Natural killer cell (primary cell): ENCODE results near the gene PDE11A. TPM values are rescaled to one million over a fixed set of nuclear protein-coding genes. Genes with fewer than 3 reads are reported as not detected.

Source experiments
- ATAC-seq, 3 donors: fragments of 150-1000 bp in 2 of 3; fragments of 200-7000 bp in 1 of 3; cut with Tn5 transposase; 1 replicate in 1 of 3; 2 replicates in 2 of 3; pipeline ENCODE4 v1.10.0; 2021; ENCODE audit warnings: mild to moderate bottlenecking in 2 of 3, moderate library complexity in 2 of 3
- DNase-seq, 2 donors: peaks; one replicate each; pipeline versions ENCODE4 v3.0.0 to v3.0.0-alpha.2; 2013 to 2021; ENCODE audit warnings: mixed read lengths in 1 of 2
- H3K27ac ChIP-seq: one replicate; pipeline ENCODE4 v1.5.1; 2013; ENCODE audit warnings: mild to moderate bottlenecking, low read length
- H3K27me3 ChIP-seq: one replicate; pipeline ENCODE4 v1.6.1; 2013; ENCODE audit warnings: low read length; ENCODE audit not compliant: control insufficient read depth, insufficient read depth
- H3K36me3 ChIP-seq: one replicate; pipeline ENCODE4 v1.6.1; 2013; ENCODE audit warnings: low read length; ENCODE audit not compliant: control insufficient read depth, insufficient read depth
- H3K4me1 ChIP-seq: one replicate; pipeline ENCODE4 v1.6.1; 2013; ENCODE audit warnings: low read length; ENCODE audit not compliant: control insufficient read depth, insufficient read depth
- H3K4me3 ChIP-seq: one replicate; pipeline ENCODE4 v1.5.1; 2013; ENCODE audit warnings: low read length
- H3K9me3 ChIP-seq: one replicate; pipeline ENCODE4 v1.6.1; 2013; ENCODE audit warnings: low read length; ENCODE audit not compliant: control insufficient read depth, insufficient read depth
- H3K27ac Mint-ChIP-seq, 2 donors: one replicate each; pipeline ENCODE4 v1.8.0; 2022; ENCODE audit warnings: mild to moderate bottlenecking in 2 of 2, mixed read lengths in 2 of 2, moderate library complexity in 1 of 2
- H3K27me3 Mint-ChIP-seq, 2 donors: one replicate each; pipeline ENCODE4 v1.8.0; 2022; ENCODE audit warnings: low read depth in 2 of 2, mixed read lengths in 2 of 2
- H3K36me3 Mint-ChIP-seq: one replicate; pipeline ENCODE4 v1.8.0; 2022; ENCODE audit warnings: mixed read lengths
- H3K4me1 Mint-ChIP-seq, 2 donors: one replicate each; pipeline ENCODE4 v1.8.0; 2022; ENCODE audit warnings: mixed read lengths in 2 of 2
- H3K4me3 Mint-ChIP-seq: one replicate; pipeline ENCODE4 v1.8.0; 2022; ENCODE audit warnings: mild to moderate bottlenecking, moderate library complexity, mixed read lengths
- H3K9me3 Mint-ChIP-seq, 2 donors: one replicate each; pipeline ENCODE4 v1.8.0; 2022; ENCODE audit warnings: mixed read lengths in 2 of 2
- WGBS: methylation state at CpG from one replicate; pipeline ENCODE4 v1.1.7; 2013; ENCODE audit warnings: missing lambda C conversion rate; ENCODE audit not compliant: insufficient coverage; 5-methylcytosine and 5-hydroxymethylcytosine counted together
- intact Hi-C: fragments of 100-400 bp; cut with micrococcal nuclease; formaldehyde crosslinking; loops from one replicate; pipeline ENCODE4 v1.14.2; 2022
- total RNA-seq, 4 donors: library from RNA; stranded (reverse); fragments of 120-200 nt in 1 of 4; gene quantifications; one replicate each; pipeline versions ENCODE4 v1.2.3 to v1.2.4, GENCODE V29; 2013 to 2022
- TF ChIP-seq, protein P1 (sequence below): fragments of 200-600 bp; IDR thresholded peaks from one replicate; pipeline ENCODE4 v1.8.0; 2022; ENCODE audit warnings: antibody characterized with exemption

The PDE11A gene
- not detected for total RNA-seq
- not detected for total RNA-seq (2013)

DNA sequence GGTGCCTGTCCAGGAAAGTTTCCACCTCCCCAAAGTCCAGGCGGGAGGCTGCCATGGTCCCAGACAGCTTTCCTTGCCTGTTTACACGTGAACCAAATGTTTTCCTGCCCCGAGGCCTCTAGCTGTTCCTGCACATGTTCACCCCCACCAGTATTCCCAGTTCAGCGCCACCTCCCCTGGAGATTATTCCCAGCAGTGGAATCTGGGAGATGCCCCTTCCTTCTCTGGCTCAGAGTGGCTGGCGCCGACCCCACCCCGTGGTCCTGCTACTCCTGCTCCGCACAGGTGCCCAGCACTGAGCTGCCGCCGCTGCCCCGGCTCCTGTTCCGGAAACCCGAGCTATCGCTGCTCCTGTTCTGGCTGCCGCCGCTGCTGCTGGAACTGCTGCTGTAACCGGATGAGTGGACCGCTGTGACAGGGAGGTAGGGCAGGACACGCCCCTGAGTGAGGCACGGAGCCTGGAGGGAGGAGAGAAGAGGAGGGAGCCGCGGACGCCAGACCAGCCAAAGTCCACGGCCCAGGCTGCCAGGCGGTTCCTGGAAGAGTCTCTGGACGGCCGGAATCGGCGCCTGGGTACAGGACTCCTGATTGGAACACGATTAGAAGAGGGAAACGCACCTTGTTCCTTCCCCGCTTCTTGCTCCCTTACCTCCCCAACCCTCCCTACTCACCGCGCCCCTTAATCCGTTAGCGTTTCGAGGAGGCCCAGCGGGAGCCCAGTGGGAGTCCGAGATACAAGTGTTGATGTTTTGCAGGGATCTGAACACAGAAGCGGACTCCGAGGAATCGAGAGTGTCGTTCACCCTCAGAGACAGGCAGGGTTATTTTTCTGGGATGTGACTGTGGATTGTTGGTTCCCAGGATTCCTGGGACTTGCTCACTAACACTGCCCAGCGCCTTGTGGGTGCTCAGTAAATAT is at the start of gene PDE11A:
Gene PDE11A, minus strand, starts transcription at position 395 of the 919 bp plus-strand sequence. Its CDS starts 340 bp downstream, at position 55.
- no peaks in the 10 kb centered on the region for H3K36me3 ChIP-seq
- H3K4me3 ChIP-seq: no peak within 1 kb of the TSS
- Mint-ChIP-seq H3K9me3 (no peaks in the 10 kb centered on the region), H3K4me3 (no peak within 1 kb of the TSS), H3K27me3 (peaks cover 35 to 48% of the 10 kb centered on the region in 2 donors), H3K4me1 (peaks cover 5 to 6% of the 10 kb centered on the region in 2 donors), H3K27ac (no peak within 1 kb of the TSS), H3K36me3 (no peaks in the 10 kb centered on the region)
- peaks cover 9% of the 10 kb centered on the region for H3K4me1 ChIP-seq
- no peaks in the 10 kb centered on the region for H3K9me3 ChIP-seq
- TF ChIP-seq, protein P1, sequence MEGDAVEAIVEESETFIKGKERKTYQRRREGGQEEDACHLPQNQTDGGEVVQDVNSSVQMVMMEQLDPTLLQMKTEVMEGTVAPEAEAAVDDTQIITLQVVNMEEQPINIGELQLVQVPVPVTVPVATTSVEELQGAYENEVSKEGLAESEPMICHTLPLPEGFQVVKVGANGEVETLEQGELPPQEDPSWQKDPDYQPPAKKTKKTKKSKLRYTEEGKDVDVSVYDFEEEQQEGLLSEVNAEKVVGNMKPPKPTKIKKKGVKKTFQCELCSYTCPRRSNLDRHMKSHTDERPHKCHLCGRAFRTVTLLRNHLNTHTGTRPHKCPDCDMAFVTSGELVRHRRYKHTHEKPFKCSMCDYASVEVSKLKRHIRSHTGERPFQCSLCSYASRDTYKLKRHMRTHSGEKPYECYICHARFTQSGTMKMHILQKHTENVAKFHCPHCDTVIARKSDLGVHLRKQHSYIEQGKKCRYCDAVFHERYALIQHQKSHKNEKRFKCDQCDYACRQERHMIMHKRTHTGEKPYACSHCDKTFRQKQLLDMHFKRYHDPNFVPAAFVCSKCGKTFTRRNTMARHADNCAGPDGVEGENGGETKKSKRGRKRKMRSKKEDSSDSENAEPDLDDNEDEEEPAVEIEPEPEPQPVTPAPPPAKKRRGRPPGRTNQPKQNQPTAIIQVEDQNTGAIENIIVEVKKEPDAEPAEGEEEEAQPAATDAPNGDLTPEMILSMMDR: no peak
- H3K27me3 ChIP-seq: peaks cover 15% of the 10 kb centered on the region
- H3K27ac ChIP-seq: no peak within 1 kb of the TSS
- 6% methylated on average over 44 of the region's 44 CpGs for WGBS
- peak in 2 of 3 donors; percentile 34 to 38 for ATAC-seq
- peak in 1 of 2 donors; percentile 10 for DNase-seq
- intact Hi-C loops: no loop called here

DNA sequence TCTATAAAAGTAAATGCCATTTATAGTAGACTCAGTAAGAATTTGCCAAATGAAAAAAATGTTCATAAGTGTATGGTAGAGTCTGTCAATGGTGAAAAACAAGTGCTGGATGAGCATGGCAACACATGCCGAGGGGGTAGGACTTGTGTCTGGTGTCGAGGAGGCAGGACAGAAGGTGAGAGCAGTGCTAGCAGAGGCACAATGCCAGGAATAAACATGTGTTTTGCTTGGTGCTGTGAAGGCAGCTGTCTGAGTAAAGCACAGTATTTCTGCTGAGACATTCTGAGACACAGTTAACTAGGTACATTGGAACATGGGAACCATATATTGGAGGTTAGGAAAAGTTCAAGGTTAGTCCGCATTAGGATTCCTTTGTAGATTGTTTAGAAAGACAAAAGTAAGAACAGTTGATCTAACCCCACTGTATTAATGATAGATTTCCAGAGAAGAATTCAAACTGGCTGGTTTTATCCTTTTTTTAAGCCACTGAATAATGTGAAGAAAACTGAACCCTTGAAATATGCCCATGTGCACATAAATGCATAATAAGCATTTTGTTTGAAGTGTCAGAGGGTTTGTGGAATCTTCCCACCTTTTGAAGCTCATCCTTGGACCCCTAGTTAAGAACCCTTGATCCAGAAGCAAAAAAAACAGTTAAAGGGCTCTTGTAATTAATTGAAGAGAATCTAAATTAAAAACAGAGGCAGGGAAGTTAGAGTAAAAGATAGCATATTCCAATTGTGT is 46.8 kb upstream of the PDE11A start:
- Mint-ChIP-seq H3K4me1 (peaks cover 14 to 23% of the 10 kb centered on the region in 2 donors), H3K27me3 (no peaks in the 10 kb centered on the region), H3K27ac (no peak overlapping the region), H3K4me3 (no peak overlapping the region), H3K36me3 (peaks cover 7% of the 10 kb centered on the region), H3K9me3 (no peaks in the 10 kb centered on the region)
- intact Hi-C loops: no loop called here
- TF ChIP-seq, protein P1: no peak
- Histone ChIP-seq H3K9me3 (no peaks in the 10 kb centered on the region), H3K4me3 (no peak overlapping the region), H3K27me3 (no peaks in the 10 kb centered on the region), H3K36me3 (peaks cover 49% of the 10 kb centered on the region), H3K27ac (no peak overlapping the region), H3K4me1 (no peaks in the 10 kb centered on the region)
- ATAC-seq: no peak
- DNase-seq: no peak
- WGBS: 99% methylated on average over 2 of the region's 3 CpGs

DNA sequence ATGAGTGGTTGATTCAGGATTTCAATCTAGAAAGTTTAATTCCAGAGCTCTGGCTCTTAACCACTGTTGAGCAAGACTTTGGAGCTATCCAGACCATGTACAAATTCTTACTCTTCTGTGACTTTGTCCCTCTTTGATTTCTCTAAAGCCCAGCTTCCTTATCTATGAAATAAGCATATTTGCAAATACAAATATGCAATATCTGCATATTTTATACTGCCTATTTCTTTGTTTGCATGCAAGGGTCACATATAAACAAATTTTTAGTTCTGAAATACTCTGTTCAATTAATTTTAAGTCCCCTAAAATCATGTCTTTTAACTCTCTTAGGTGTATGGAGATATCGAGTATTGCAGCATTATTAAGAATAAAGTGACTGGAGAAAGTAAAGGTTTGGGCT is 45.1 kb upstream of the PDE11A start:
- DNase-seq (no peak), ATAC-seq (no peak)
- Histone ChIP-seq H3K27me3 (no peaks in the 10 kb centered on the region), H3K4me1 (peaks cover 4% of the 10 kb centered on the region), H3K4me3 (no peak overlapping the region), H3K9me3 (no peaks in the 10 kb centered on the region), H3K27ac (no peak overlapping the region), H3K36me3 (peaks cover 37% of the 10 kb centered on the region)
- H3K27ac Mint-ChIP-seq: no peak overlapping the region
- H3K4me3 Mint-ChIP-seq: no peak overlapping the region
- intact Hi-C loops: no loop called here
- TF ChIP-seq, protein P1: no peak
- no CpG with 5 or more reads among the region's 1 CpG for WGBS
- H3K4me1 Mint-ChIP-seq: peaks cover 23 to 37% of the 10 kb centered on the region in 2 donors
- H3K36me3 Mint-ChIP-seq: peaks cover 7% of the 10 kb centered on the region
- no peaks in the 10 kb centered on the region for H3K9me3 Mint-ChIP-seq
- H3K27me3 Mint-ChIP-seq: no peaks in the 10 kb centered on the region
